Panc1 (cell line): ENCODE measurements around the gene CLIP4. TPM values are rescaled to one million over a fixed set of nuclear protein-coding genes. Genes with fewer than 3 reads are reported as not detected.

Experiments used
- ATAC-seq: fragments of 200-7000 bp; cut with Tn5 transposase; 2 replicates; pipeline ENCODE4 v1.9.1; 2020; ENCODE audit warnings: mild to moderate bottlenecking, moderate library complexity
- BruUV-seq: library from RNA; stranded (reverse); fragments of 400-500 nt; replicated peaks from 2 replicates; lab custom pipeline; 2021; lab: Mats Ljungman, UMichigan
- CTCF ChIA-PET: fragments of 300-600 bp; sonication (Branson Sonifier 250); formaldehyde crosslinking; loops from one replicate; lab custom pipeline; 2022; ENCODE audit warnings: antibody characterized with exemption; lab: Charles Lee
- POLR2A ChIA-PET: fragments of 300-600 bp; sonication (Branson Sonifier 250); formaldehyde crosslinking; loops from one replicate; lab custom pipeline; 2022; ENCODE audit warnings: antibody characterized with exemption; lab: Charles Lee
- DNase-seq: peaks from one replicate; pipeline ENCODE4 v3.0.0-alpha.2; 2010; ENCODE audit warnings: low read depth, low spot score
- H3K27ac ChIP-seq: 2 replicates; pipeline ENCODE4 v1.5.1; 2011; ENCODE audit warnings: mild to moderate bottlenecking, low read length, inconsistent platforms
- H3K27me3 ChIP-seq: fragments of 200-500 bp; sonication (Bioruptor generic); 2 replicates; pipeline ENCODE4 v1.6.0; 2014; ENCODE audit warnings: low read length, inconsistent platforms; ENCODE audit not compliant: control insufficient read depth, insufficient read depth
- H3K36me3 ChIP-seq: fragments of 200-500 bp; sonication (Bioruptor generic); 2 replicates; pipeline ENCODE4 v1.5.1; 2014; ENCODE audit warnings: inconsistent platforms, mild to moderate bottlenecking, low read length, moderate library complexity; ENCODE audit not compliant: control insufficient read depth, insufficient read depth
- H3K4me1 ChIP-seq: 2 replicates; pipeline ENCODE4 v1.5.1; 2011; ENCODE audit warnings: inconsistent platforms, mild to moderate bottlenecking, low read length, moderate library complexity; ENCODE audit not compliant: control insufficient read depth, insufficient read depth
- H3K4me3 ChIP-seq, 2 experiments: 2 replicates each; pipeline ENCODE4 v1.5.1; 2011 to 2012; ENCODE audit warnings: low read depth in 2 of 2, low read length in 2 of 2, mild to moderate bottlenecking in 2 of 2, inconsistent platforms in 1 of 2, moderate library complexity in 1 of 2
- H3K9me3 ChIP-seq: fragments of 200-500 bp; sonication (Bioruptor generic); 2 replicates; pipeline ENCODE4 v1.5.1; 2014; ENCODE audit warnings: low read depth, mild to moderate bottlenecking, inconsistent platforms, low read length, moderate library complexity; ENCODE audit not compliant: control insufficient read depth, insufficient read depth
- CTCF ChIP-seq: fragments of 450-650 bp; IDR thresholded peaks from 2 replicates; pipeline ENCODE4 v1.5.1; 2017; ENCODE audit warnings: mild to moderate bottlenecking
- POLR2AphosphoS5 ChIP-seq: IDR thresholded peaks from 2 replicates; pipeline ENCODE4 v1.6.1; 2012; ENCODE audit warnings: mild to moderate bottlenecking, low read depth, low read length, moderate library complexity
- REST ChIP-seq, 2 experiments: IDR thresholded peaks; 2 replicates each; pipeline ENCODE4 v1.6.1; 2011 to 2012; ENCODE audit warnings: low read depth in 2 of 2, control low read depth in 1 of 2, low read length in 1 of 2, mild to moderate bottlenecking in 1 of 2, moderate library complexity in 1 of 2; ENCODE audit not compliant: insufficient read depth in 1 of 2
- SIN3A ChIP-seq: IDR thresholded peaks from 2 replicates; pipeline ENCODE4 v1.6.1; 2012; ENCODE audit warnings: low read depth, mild to moderate bottlenecking, low read length, moderate library complexity, borderline replicate concordance; ENCODE audit not compliant: insufficient read depth
- TCF7L2 ChIP-seq: IDR thresholded peaks from 2 replicates; pipeline ENCODE4 v1.6.1; 2011; ENCODE audit warnings: mild to moderate bottlenecking, low read depth, low read length, inconsistent platforms
- in situ Hi-C: cut with HindIII; loops from 2 replicates; pipeline ENCODE4 v1.10.0; 2016; ENCODE audit warnings: low sequenced_read_pairs, low pct_unique_long_range_greater_than_20kb
- intact Hi-C: fragments of 100-400 bp; cut with micrococcal nuclease; formaldehyde crosslinking; loops from one replicate; pipeline ENCODE4 v1.10.0; 2022; ENCODE audit not compliant: unreplicated experiment
- total RNA-seq: library from RNA; stranded (reverse); gene quantifications from one replicate; pipeline ENCODE4 v1.2.1, GENCODE V29; 2021; ENCODE audit not compliant: unreplicated experiment

Gene CLIP4
- total RNA-seq, 1 experiment from 2014 or later: 43.0 TPM

- Histone ChIP-seq H3K36me3 (no peaks in the 10 kb centered on the region), H3K9me3 (no peaks in the 10 kb centered on the region), H3K4me3 (no peak overlapping the region), H3K27ac (no peak overlapping the region), H3K27me3 (no peaks in the 10 kb centered on the region), H3K4me1 (no peaks in the 10 kb centered on the region)
- no peak for DNase-seq
- BruUV-seq: no TSS peak
- ATAC-seq: no peak
- intact Hi-C loops: no loop called here
- CTCF ChIA-PET: no interaction called here
- POLR2A ChIA-PET: no interaction called here
- in situ Hi-C loops: no loop called here
- no peak for TF ChIP-seq TCF7L2
- TF ChIP-seq REST (IDR thresholded peaks at IDR 0.05; ENCODE audit: insufficient read depth in 1 of 2, low read depth in 2 of 2, low read length in 1 of 2): no peak
- no peak for TF ChIP-seq CTCF
Measured at GRCh38 chr2:29097569-29097968, 17.6 kb upstream of the CLIP4 start.

GRCh38 chr2:29100564-29100963 is 14.7 kb upstream of the CLIP4 start:
- Histone ChIP-seq H3K36me3 (no peaks in the 10 kb centered on the region), H3K4me3 (no peak overlapping the region), H3K27me3 (no peaks in the 10 kb centered on the region), H3K9me3 (no peaks in the 10 kb centered on the region), H3K27ac (no peak overlapping the region), H3K4me1 (peaks cover 3% of the 10 kb centered on the region; the same call in 1 of the 2 replicates)
- DNase-seq (no peak), ATAC-seq (no peak)
- no TSS peak for BruUV-seq
- in situ Hi-C loops: no loop called here
- ChIA-PET POLR2A (interaction anchor here (0.7 kb wide), 1 partner anchor 63 kb away, joined by 10 read pairs; no protein-coding TSS in a partner anchor), CTCF (no interaction called here)
- intact Hi-C loops: no loop called here
- no peak for TF ChIP-seq POLR2AphosphoS5
- TF ChIP-seq SIN3A: no peak
- no peak for TF ChIP-seq TCF7L2
- TF ChIP-seq CTCF: no peak
- no peak for TF ChIP-seq REST (IDR thresholded peaks at IDR 0.05; ENCODE audit: insufficient read depth in 1 of 2, low read depth in 2 of 2, low read length in 1 of 2)
